ENCODE data around the gene PGM2L1. TPM values are rescaled to one million over a fixed set of nuclear protein-coding genes. Genes with fewer than 3 reads are reported as not detected.

PGM2L1 gene
- total and polyA plus RNA-seq, 5 donors, result 0.84 to 3.0 (median 2.4) TPM

GRCh38 chr11:74400606-74401005 is 2.4 kb upstream of the PGM2L1 start:
- no peaks in the 10 kb centered on the region for H3K9me3 ChIP-seq (ENCODE audit: control insufficient read depth, low read length)
- WGBS, result 85% methylated on average over 2 of the region's 2 CpGs

GRCh38 chr11:74397501-74398243 is 561 bp downstream of the PGM2L1 start:
- Histone ChIP-seq H3K4me1 (ENCODE audit: control insufficient read depth, insufficient read depth, low read length) (no peaks in the 10 kb centered on the region), H3K27ac (ENCODE audit: low read length) (peak overlapping the region; percentile 29), H3K27me3 (ENCODE audit: control insufficient read depth, insufficient read depth) (no peaks in the 10 kb centered on the region), H3K9me3 (ENCODE audit: control insufficient read depth, low read length) (no peaks in the 10 kb centered on the region), H3K4me3 (ENCODE audit: low read length) (peak overlapping the region; percentile 63)
- peak; percentile 24 to 45 for ATAC-seq
- intact Hi-C loops (cut with DNase I), result no loop called here
- WGBS, result 2% methylated on average over 35 of the region's 35 CpGs
- DNase-seq, result peak in 2 of 3 donors; percentile 46 to 74

More at GRCh38 chr11:74400606-74401005, 2.4 kb upstream of the PGM2L1 start:
- Histone ChIP-seq H3K4me3 (ENCODE audit: low read length) (no peak overlapping the region), H3K27me3 (ENCODE audit: control insufficient read depth, insufficient read depth) (no peaks in the 10 kb centered on the region), H3K27ac (ENCODE audit: low read length) (no peak overlapping the region), H3K4me1 (ENCODE audit: control insufficient read depth, insufficient read depth, low read length) (no peaks in the 10 kb centered on the region)
- intact Hi-C loops (cut with DNase I), result no loop called here
- no peak for ATAC-seq
- DNase-seq, result no peak

GRCh38 chr11:74392256-74392655 is 6.0 kb downstream of the PGM2L1 start:
- Histone ChIP-seq H3K27me3 (ENCODE audit: control insufficient read depth, insufficient read depth) (no peaks in the 10 kb centered on the region), H3K4me1 (ENCODE audit: control insufficient read depth, insufficient read depth, low read length) (no peaks in the 10 kb centered on the region), H3K4me3 (ENCODE audit: low read length) (no peak overlapping the region), H3K9me3 (ENCODE audit: control insufficient read depth, low read length) (no peaks in the 10 kb centered on the region), H3K27ac (ENCODE audit: low read length) (no peak overlapping the region)
- DNase-seq (no peak), ATAC-seq (no peak)
- intact Hi-C loops (cut with DNase I), result loop anchor here in 1 of 4 donors (5.0 kb wide), 1 partner anchor 55 kb away; no protein-coding TSS in a partner anchor
- WGBS, result 96% methylated on average over 8 of the region's 8 CpGs

- intact Hi-C loops (cut with DNase I), result loop anchor here in 1 of 4 donors (5.0 kb wide), 1 partner anchor 56 kb away; no protein-coding TSS in a partner anchor
- Histone ChIP-seq H3K27me3 (ENCODE audit: control insufficient read depth, insufficient read depth) (no peaks in the 10 kb centered on the region), H3K27ac (ENCODE audit: low read length) (no peak overlapping the region), H3K9me3 (ENCODE audit: control insufficient read depth, low read length) (no peaks in the 10 kb centered on the region), H3K4me1 (ENCODE audit: control insufficient read depth, insufficient read depth, low read length) (no peaks in the 10 kb centered on the region), H3K4me3 (ENCODE audit: low read length) (no peak overlapping the region)
- 63% methylated on average over 3 of the region's 3 CpGs for WGBS
- ATAC-seq, result no peak
- DNase-seq, result no peak
Observed at GRCh38 chr11:74391193-74391592, 7.0 kb downstream of the PGM2L1 start.

DNA sequence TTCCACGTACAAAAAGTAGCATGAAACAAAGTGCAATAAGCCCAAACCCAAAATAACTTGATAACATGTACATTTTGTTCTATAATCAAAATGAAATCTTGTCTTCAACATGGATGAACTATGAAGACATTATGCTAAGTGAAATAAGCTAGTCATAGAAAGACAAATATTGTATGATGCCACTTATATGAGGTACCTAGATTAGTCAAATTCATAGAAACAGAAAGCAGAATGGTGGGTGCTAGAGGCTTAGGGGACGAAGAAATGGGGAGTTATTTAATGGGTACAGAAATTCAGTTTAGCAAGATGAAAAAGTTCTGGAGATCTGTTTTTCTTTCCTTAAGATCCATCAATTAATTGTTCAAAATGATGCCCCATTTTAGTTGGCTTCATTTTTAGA is 7.5 kb downstream of the PGM2L1 start:
- WGBS, result 89% methylated on average over 2 of the region's 2 CpGs
- no peaks in the 10 kb centered on the region for H3K27me3 ChIP-seq (ENCODE audit: control insufficient read depth, insufficient read depth)
- ATAC-seq (no peak), DNase-seq (no peak)
- no peaks in the 10 kb centered on the region for H3K4me1 ChIP-seq (ENCODE audit: control insufficient read depth, insufficient read depth, low read length)
- H3K27ac ChIP-seq (ENCODE audit: low read length), result no peak overlapping the region
- H3K9me3 ChIP-seq (ENCODE audit: control insufficient read depth, low read length), result no peaks in the 10 kb centered on the region
- intact Hi-C loops (cut with DNase I), result loop anchor here in 1 of 4 donors (5.0 kb wide), 1 partner anchor 57 kb away; no protein-coding TSS in a partner anchor
- H3K4me3 ChIP-seq (ENCODE audit: low read length), result no peak overlapping the region

GRCh38 chr11:74388678-74389327 is 9.4 kb downstream of the PGM2L1 start:
- Histone ChIP-seq H3K4me3 (ENCODE audit: low read length) (no peak overlapping the region), H3K4me1 (ENCODE audit: control insufficient read depth, insufficient read depth, low read length) (no peaks in the 10 kb centered on the region), H3K27ac (ENCODE audit: low read length) (no peak overlapping the region), H3K9me3 (ENCODE audit: control insufficient read depth, low read length) (no peaks in the 10 kb centered on the region), H3K27me3 (ENCODE audit: control insufficient read depth, insufficient read depth) (no peaks in the 10 kb centered on the region)
- ATAC-seq (peak; percentile 72 to 78), DNase-seq (peak in 1 of 3 donors; percentile 29)
- WGBS, result 3% methylated on average over 2 of the region's 2 CpGs
- intact Hi-C loops (cut with DNase I), result loop anchor here in 3 of 4 donors (2.0 to 5.0 kb wide), 2 partner anchors 58 to 60 kb away; no protein-coding TSS in a partner anchor

- ATAC-seq (no peak), DNase-seq (no peak)
- no peaks in the 10 kb centered on the region for H3K9me3 ChIP-seq (ENCODE audit: control insufficient read depth, low read length)
- H3K27me3 ChIP-seq (ENCODE audit: control insufficient read depth, insufficient read depth), result no peaks in the 10 kb centered on the region
- no peak overlapping the region for H3K4me3 ChIP-seq (ENCODE audit: low read length)
- H3K27ac ChIP-seq (ENCODE audit: low read length), result no peak overlapping the region
- intact Hi-C loops (cut with DNase I), result loop anchor here in 2 of 4 donors (5.0 kb wide), 1 partner anchor 63 kb away; no protein-coding TSS in a partner anchor
- H3K4me1 ChIP-seq (ENCODE audit: control insufficient read depth, insufficient read depth, low read length), result no peaks in the 10 kb centered on the region
- 99% methylated on average over 3 of the region's 3 CpGs for WGBS
Observed at GRCh38 chr11:74384641-74385040, 13.6 kb downstream of the PGM2L1 start.

DNA sequence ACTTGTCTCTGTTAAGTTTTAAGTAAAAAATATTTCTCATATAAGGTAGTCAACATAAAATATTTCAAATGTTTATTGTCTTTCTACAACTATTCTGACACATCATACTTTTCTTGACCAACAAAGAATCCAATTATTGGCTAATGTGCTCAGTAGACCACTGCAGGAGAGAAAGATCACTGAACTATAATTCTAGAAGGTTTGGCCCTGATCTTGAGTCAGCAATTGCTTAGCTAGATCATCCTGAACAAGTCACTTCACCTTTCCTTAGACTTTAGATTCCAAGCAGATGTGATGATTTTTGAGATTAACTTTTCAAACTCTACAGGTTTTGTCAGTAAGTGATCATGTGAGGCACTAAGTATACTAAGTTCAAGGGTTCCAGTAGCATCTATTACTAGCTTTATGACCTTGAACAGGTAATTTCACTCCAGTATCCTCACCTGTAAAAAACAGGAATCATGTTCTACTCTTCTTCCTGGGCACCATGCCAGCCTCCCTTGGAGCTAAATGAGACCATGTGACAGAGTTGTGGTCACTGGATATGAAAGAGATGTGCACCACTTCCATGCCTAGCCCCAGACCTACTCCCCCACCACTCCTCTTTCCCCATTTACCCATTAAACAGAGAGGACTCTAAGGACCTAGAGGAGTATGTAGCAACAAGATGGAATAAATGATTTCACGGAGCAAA is 17.3 kb downstream of the PGM2L1 start:
- DNase-seq (no peak), ATAC-seq (no peak)
- Histone ChIP-seq H3K4me1 (ENCODE audit: control insufficient read depth, insufficient read depth, low read length) (no peaks in the 10 kb centered on the region), H3K9me3 (ENCODE audit: control insufficient read depth, low read length) (no peaks in the 10 kb centered on the region), H3K27me3 (ENCODE audit: control insufficient read depth, insufficient read depth) (no peaks in the 10 kb centered on the region), H3K27ac (ENCODE audit: low read length) (no peak overlapping the region), H3K4me3 (ENCODE audit: low read length) (no peak overlapping the region)
- intact Hi-C loops (cut with DNase I), result no loop called here
- 96% methylated on average over 1 of the region's 1 CpG for WGBS

- no peak overlapping the region for H3K27ac ChIP-seq (ENCODE audit: low read length)
- no peak for DNase-seq
- H3K27me3 ChIP-seq (ENCODE audit: control insufficient read depth, insufficient read depth), result no peaks in the 10 kb centered on the region
- ATAC-seq, result no peak
- WGBS, result 95% methylated on average over 3 of the region's 3 CpGs
- H3K9me3 ChIP-seq (ENCODE audit: control insufficient read depth, low read length), result no peaks in the 10 kb centered on the region
- no peak overlapping the region for H3K4me3 ChIP-seq (ENCODE audit: low read length)
- intact Hi-C loops (cut with DNase I), result no loop called here
- H3K4me1 ChIP-seq (ENCODE audit: control insufficient read depth, insufficient read depth, low read length), result no peaks in the 10 kb centered on the region
Observed at GRCh38 chr11:74377689-74378088, 20.5 kb downstream of the PGM2L1 start.

DNA sequence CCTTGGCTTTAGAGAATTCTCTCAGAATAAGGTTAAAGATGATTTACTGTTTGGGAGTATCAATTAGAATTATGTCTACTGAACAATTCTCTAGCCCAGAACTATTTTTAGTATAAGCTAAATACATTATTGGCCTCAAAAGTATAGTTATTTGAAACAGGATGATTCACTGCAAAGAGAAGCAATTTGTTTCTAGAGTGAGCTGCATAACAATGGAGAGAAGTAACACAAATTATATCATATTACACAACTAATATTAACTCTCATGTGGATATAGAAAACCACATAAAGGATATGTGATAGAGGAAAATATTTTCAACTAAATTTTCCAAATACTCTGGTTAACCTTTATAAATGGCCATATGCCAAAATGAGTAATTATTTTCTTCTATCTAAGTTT is 24.9 kb downstream of the PGM2L1 start:
- no peaks in the 10 kb centered on the region for H3K27me3 ChIP-seq (ENCODE audit: control insufficient read depth, insufficient read depth)
- no peak for ATAC-seq
- H3K27ac ChIP-seq (ENCODE audit: low read length), result no peak overlapping the region
- no peak for DNase-seq
- no peaks in the 10 kb centered on the region for H3K4me1 ChIP-seq (ENCODE audit: control insufficient read depth, insufficient read depth, low read length)
- intact Hi-C loops (cut with DNase I), result no loop called here
- no peaks in the 10 kb centered on the region for H3K9me3 ChIP-seq (ENCODE audit: control insufficient read depth, low read length)
- no peak overlapping the region for H3K4me3 ChIP-seq (ENCODE audit: low read length)
